Mammary epithelial cell (primary cell): ENCODE data around the gene AP2B1.

ENCODE experiments used
- EZH2 ChIP-seq: IDR thresholded peaks from 2 replicates; pipeline ENCODE4 v1.6.1; 2012; ENCODE audit warnings: low read length, inconsistent platforms, borderline replicate concordance
- TF ChIP-seq, protein P1 (sequence below), 2 donors: IDR thresholded peaks in 1 of 2; conservative IDR thresholded peaks in 1 of 2; 2 replicates each; pipeline ENCODE4 v1.5.1; 2011 to 2012; ENCODE audit warnings: inconsistent platforms in 2 of 2, low read length in 2 of 2, mild to moderate bottlenecking in 2 of 2, control low read depth in 1 of 2, low read depth in 1 of 2; ENCODE audit not compliant: insufficient read depth in 1 of 2; ENCODE audit errors: extremely low read depth in 1 of 2

GRCh38 chr17:35693662-35694061, 106.5 kb downstream of the AP2B1 start:
- TF ChIP-seq, protein P1, sequence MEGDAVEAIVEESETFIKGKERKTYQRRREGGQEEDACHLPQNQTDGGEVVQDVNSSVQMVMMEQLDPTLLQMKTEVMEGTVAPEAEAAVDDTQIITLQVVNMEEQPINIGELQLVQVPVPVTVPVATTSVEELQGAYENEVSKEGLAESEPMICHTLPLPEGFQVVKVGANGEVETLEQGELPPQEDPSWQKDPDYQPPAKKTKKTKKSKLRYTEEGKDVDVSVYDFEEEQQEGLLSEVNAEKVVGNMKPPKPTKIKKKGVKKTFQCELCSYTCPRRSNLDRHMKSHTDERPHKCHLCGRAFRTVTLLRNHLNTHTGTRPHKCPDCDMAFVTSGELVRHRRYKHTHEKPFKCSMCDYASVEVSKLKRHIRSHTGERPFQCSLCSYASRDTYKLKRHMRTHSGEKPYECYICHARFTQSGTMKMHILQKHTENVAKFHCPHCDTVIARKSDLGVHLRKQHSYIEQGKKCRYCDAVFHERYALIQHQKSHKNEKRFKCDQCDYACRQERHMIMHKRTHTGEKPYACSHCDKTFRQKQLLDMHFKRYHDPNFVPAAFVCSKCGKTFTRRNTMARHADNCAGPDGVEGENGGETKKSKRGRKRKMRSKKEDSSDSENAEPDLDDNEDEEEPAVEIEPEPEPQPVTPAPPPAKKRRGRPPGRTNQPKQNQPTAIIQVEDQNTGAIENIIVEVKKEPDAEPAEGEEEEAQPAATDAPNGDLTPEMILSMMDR (conservative IDR thresholded peaks at IDR 0.05 in 1 of 2, IDR thresholded peaks at IDR 0.05 in 1 of 2; ENCODE audit: extremely low read depth in 1 of 2, insufficient read depth in 1 of 2, low read depth in 1 of 2, low read length in 2 of 2): no peak
- TF ChIP-seq EZH2: no peak
